ENCODE measurements around the gene ATR. TPM values are rescaled to one million over a fixed set of nuclear protein-coding genes. Genes with fewer than 3 reads are reported as not detected.
"Not testable (repeated sequence)": the region's sequence is repeated elsewhere in the genome, so short reads cannot be mapped to it uniquely, and the experiment has no call there.

The ATR gene
- total and polyA plus RNA-seq, 7 donors = 3.7 to 11.1 (median 7.5) TPM

DNA sequence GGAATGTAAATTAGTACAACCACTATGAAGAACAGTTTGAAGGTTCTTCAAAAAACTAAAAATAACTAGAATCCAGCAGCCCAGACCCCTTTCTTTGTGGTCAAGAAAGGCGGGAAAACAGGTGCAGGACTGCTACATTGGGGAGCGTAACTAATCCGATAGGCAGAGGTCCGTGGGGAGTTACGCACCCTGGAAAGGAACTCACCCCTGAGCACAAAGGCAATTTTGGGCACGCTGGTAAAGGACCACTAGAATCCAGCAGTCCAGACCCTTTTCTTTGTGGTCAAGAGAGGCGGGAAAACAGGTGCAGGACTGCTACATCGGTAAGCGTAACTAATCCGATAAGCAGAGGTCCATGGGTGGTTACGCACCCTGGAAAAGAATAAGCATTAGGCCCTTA is 140.4 kb downstream of the ATR start:
- DNase-seq; H3K4me3 ChIP-seq; H3K27ac ChIP-seq; ATAC-seq; H3K9me3 ChIP-seq; intact Hi-C loops (cut with DNase I); H3K27me3 ChIP-seq (ENCODE audit: insufficient read depth in 3 of 3, low read length in 2 of 3): not testable (repeated sequence)
- WGBS, 3 donors = 80 to 88% (median 83%) methylated on average over 11 of the region's 11 CpGs
- peaks cover 23% of the 10 kb centered on the region for H3K4me1 ChIP-seq
- peaks cover 0 to 13% of the 10 kb centered on the region in 2 donors for H3K36me3 ChIP-seq (ENCODE audit: insufficient read depth in 1 of 2, low read depth in 1 of 2)

- TF ChIP-seq, protein P1, sequence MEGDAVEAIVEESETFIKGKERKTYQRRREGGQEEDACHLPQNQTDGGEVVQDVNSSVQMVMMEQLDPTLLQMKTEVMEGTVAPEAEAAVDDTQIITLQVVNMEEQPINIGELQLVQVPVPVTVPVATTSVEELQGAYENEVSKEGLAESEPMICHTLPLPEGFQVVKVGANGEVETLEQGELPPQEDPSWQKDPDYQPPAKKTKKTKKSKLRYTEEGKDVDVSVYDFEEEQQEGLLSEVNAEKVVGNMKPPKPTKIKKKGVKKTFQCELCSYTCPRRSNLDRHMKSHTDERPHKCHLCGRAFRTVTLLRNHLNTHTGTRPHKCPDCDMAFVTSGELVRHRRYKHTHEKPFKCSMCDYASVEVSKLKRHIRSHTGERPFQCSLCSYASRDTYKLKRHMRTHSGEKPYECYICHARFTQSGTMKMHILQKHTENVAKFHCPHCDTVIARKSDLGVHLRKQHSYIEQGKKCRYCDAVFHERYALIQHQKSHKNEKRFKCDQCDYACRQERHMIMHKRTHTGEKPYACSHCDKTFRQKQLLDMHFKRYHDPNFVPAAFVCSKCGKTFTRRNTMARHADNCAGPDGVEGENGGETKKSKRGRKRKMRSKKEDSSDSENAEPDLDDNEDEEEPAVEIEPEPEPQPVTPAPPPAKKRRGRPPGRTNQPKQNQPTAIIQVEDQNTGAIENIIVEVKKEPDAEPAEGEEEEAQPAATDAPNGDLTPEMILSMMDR (IDR thresholded peaks at IDR 0.05) = no peak
- Histone ChIP-seq H3K4me1 (peaks cover 23% of the 10 kb centered on the region), H3K9me3 (no peaks in the 10 kb centered on the region), H3K36me3 (ENCODE audit: insufficient read depth in 1 of 2, low read depth in 1 of 2) (peaks cover 0 to 21% of the 10 kb centered on the region in 2 donors), H3K4me3 (no peak overlapping the region), H3K27ac (no peak overlapping the region), H3K27me3 (ENCODE audit: insufficient read depth in 3 of 3, low read length in 2 of 3) (no peaks in the 10 kb centered on the region)
- ATAC-seq (no peak), DNase-seq (no peak)
- intact Hi-C loops (cut with DNase I) = no loop called here
Observed at GRCh38 chr3:142436951-142437585, 141.5 kb downstream of the ATR start.

DNA sequence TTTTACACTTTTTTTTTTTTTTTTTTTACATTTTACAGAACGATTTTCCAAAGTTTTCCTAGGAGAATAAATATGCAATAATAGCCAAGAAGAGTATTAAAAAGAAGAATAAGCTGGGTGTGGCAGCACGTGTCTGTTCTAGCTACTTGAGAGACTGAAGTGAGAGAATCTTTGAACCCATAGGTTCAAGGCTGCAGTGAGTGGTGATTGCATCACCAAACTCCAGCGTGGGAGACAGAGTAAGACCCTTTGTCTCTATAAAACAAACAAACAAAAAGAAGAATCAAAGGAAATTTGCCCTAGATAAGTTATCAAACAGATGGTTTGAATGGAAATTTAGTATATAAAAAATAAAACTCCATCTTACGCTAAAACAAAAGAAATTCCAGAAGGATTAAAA is 144.0 kb downstream of the ATR start:
- DNase-seq (no peak), ATAC-seq (no peak)
- Histone ChIP-seq H3K9me3 (no peaks in the 10 kb centered on the region), H3K27me3 (ENCODE audit: insufficient read depth in 3 of 3, low read length in 2 of 3) (no peaks in the 10 kb centered on the region), H3K4me1 (peaks cover 13% of the 10 kb centered on the region), H3K4me3 (no peak overlapping the region), H3K36me3 (ENCODE audit: insufficient read depth in 1 of 2, low read depth in 1 of 2) (peaks cover 0 to 42% of the 10 kb centered on the region in 2 donors), H3K27ac (no peak overlapping the region)
- intact Hi-C loops (cut with DNase I) = no loop called here
- TF ChIP-seq, protein P1 (IDR thresholded peaks at IDR 0.05) = no peak
- 68 to 69% (median 68%) methylated on average over 4 of the region's 4 CpGs for WGBS, 3 donors

DNA sequence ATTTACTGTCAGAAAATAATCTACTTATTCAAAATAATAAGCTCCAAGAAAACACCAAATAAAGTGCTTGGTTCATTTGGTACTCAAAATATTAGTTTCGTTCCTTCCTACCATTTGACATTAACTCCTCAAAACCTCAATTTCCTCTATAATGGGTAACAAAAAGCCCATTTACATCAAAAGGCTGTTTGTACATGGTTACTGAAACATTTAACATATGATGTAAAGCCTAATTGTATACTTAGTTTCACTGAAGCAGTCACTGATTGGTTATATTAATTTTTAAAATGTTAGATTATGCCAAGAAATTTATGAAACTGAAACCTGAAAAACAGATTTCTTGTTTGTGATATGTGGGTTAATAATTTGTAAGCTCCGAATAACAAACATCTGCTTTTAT is 145.4 kb downstream of the ATR start:
- TF ChIP-seq, protein P1 (IDR thresholded peaks at IDR 0.05) = no peak
- Histone ChIP-seq H3K27ac (no peak overlapping the region), H3K4me3 (no peak overlapping the region), H3K27me3 (ENCODE audit: insufficient read depth in 3 of 3, low read length in 2 of 3) (no peaks in the 10 kb centered on the region), H3K36me3 (ENCODE audit: insufficient read depth in 1 of 2, low read depth in 1 of 2) (peaks cover 0 to 56% of the 10 kb centered on the region in 2 donors), H3K4me1 (peaks cover 13% of the 10 kb centered on the region), H3K9me3 (no peaks in the 10 kb centered on the region)
- 79 to 84% (median 80%) methylated on average over 2 of the region's 2 CpGs for WGBS, 3 donors
- intact Hi-C loops (cut with DNase I) = no loop called here
- DNase-seq (no peak), ATAC-seq (no peak)

DNA sequence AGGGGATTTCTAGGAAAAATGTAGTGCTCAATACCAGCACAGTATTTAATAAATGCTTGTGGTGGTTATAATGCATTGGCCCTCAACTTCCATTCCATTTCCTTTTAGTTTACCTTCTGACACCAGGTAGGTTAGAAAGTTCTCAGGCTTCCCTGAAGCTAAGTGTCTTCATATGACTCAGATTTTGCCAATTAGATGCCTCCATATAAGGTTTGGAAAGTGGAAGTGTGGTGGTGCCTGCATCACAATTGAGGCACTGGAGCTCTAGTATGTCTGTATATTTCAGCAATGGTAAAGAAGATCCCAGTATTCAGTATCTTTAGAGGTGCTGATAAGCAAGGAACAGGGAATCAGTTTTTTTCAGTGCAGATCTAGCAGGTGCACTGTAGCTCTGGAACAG is 149.0 kb downstream of the ATR start:
- TF ChIP-seq, protein P1 (IDR thresholded peaks at IDR 0.05) = no peak
- no peak overlapping the region for H3K4me3 ChIP-seq
- H3K27me3 ChIP-seq (ENCODE audit: insufficient read depth in 3 of 3, low read length in 2 of 3) = no peaks in the 10 kb centered on the region
- DNase-seq = no peak
- H3K27ac ChIP-seq = no peak overlapping the region
- no peaks in the 10 kb centered on the region for H3K4me1 ChIP-seq
- peaks cover 0 to 80% of the 10 kb centered on the region in 2 donors for H3K36me3 ChIP-seq (ENCODE audit: insufficient read depth in 1 of 2, low read depth in 1 of 2)
- intact Hi-C loops (cut with DNase I) = no loop called here
- no peak for ATAC-seq
- no peaks in the 10 kb centered on the region for H3K9me3 ChIP-seq
